Panc1 (cell line): ENCODE results near the gene GNLY. TPM values are rescaled to one million over a fixed set of nuclear protein-coding genes. Genes with fewer than 3 reads are reported as not detected.

Experiments
- ATAC-seq: fragments of 200-7000 bp; cut with Tn5 transposase; 2 replicates; pipeline ENCODE4 v1.9.1; 2020; ENCODE audit warnings: mild to moderate bottlenecking, moderate library complexity
- BruUV-seq: library from RNA; stranded (reverse); fragments of 400-500 nt; replicated peaks from 2 replicates; lab custom pipeline; 2021; lab: Mats Ljungman, UMichigan
- CTCF ChIA-PET: fragments of 300-600 bp; sonication (Branson Sonifier 250); formaldehyde crosslinking; loops from one replicate; lab custom pipeline; 2022; ENCODE audit warnings: antibody characterized with exemption; lab: Charles Lee
- POLR2A ChIA-PET: fragments of 300-600 bp; sonication (Branson Sonifier 250); formaldehyde crosslinking; loops from one replicate; lab custom pipeline; 2022; ENCODE audit warnings: antibody characterized with exemption; lab: Charles Lee
- DNase-seq: peaks from one replicate; pipeline ENCODE4 v3.0.0-alpha.2; 2010; ENCODE audit warnings: low read depth, low spot score
- H3K27ac ChIP-seq: 2 replicates; pipeline ENCODE4 v1.5.1; 2011; ENCODE audit warnings: mild to moderate bottlenecking, low read length, inconsistent platforms
- H3K27me3 ChIP-seq: fragments of 200-500 bp; sonication (Bioruptor generic); 2 replicates; pipeline ENCODE4 v1.6.0; 2014; ENCODE audit warnings: low read length, inconsistent platforms; ENCODE audit not compliant: control insufficient read depth, insufficient read depth
- H3K36me3 ChIP-seq: fragments of 200-500 bp; sonication (Bioruptor generic); 2 replicates; pipeline ENCODE4 v1.5.1; 2014; ENCODE audit warnings: inconsistent platforms, mild to moderate bottlenecking, low read length, moderate library complexity; ENCODE audit not compliant: control insufficient read depth, insufficient read depth
- H3K4me1 ChIP-seq: 2 replicates; pipeline ENCODE4 v1.5.1; 2011; ENCODE audit warnings: inconsistent platforms, mild to moderate bottlenecking, low read length, moderate library complexity; ENCODE audit not compliant: control insufficient read depth, insufficient read depth
- H3K4me3 ChIP-seq, 2 experiments: 2 replicates each; pipeline ENCODE4 v1.5.1; 2011 to 2012; ENCODE audit warnings: low read depth in 2 of 2, low read length in 2 of 2, mild to moderate bottlenecking in 2 of 2, inconsistent platforms in 1 of 2, moderate library complexity in 1 of 2
- H3K9me3 ChIP-seq: fragments of 200-500 bp; sonication (Bioruptor generic); 2 replicates; pipeline ENCODE4 v1.5.1; 2014; ENCODE audit warnings: low read depth, mild to moderate bottlenecking, inconsistent platforms, low read length, moderate library complexity; ENCODE audit not compliant: control insufficient read depth, insufficient read depth
- POLR2AphosphoS5 ChIP-seq: IDR thresholded peaks from 2 replicates; pipeline ENCODE4 v1.6.1; 2012; ENCODE audit warnings: mild to moderate bottlenecking, low read depth, low read length, moderate library complexity
- SIN3A ChIP-seq: IDR thresholded peaks from 2 replicates; pipeline ENCODE4 v1.6.1; 2012; ENCODE audit warnings: low read depth, mild to moderate bottlenecking, low read length, moderate library complexity, borderline replicate concordance; ENCODE audit not compliant: insufficient read depth
- TCF7L2 ChIP-seq: IDR thresholded peaks from 2 replicates; pipeline ENCODE4 v1.6.1; 2011; ENCODE audit warnings: mild to moderate bottlenecking, low read depth, low read length, inconsistent platforms
- in situ Hi-C: cut with HindIII; loops from 2 replicates; pipeline ENCODE4 v1.10.0; 2016; ENCODE audit warnings: low sequenced_read_pairs, low pct_unique_long_range_greater_than_20kb
- intact Hi-C: fragments of 100-400 bp; cut with micrococcal nuclease; formaldehyde crosslinking; loops from one replicate; pipeline ENCODE4 v1.10.0; 2022; ENCODE audit not compliant: unreplicated experiment
- total RNA-seq: library from RNA; stranded (reverse); gene quantifications from one replicate; pipeline ENCODE4 v1.2.1, GENCODE V29; 2021; ENCODE audit not compliant: unreplicated experiment
- TF ChIP-seq, protein P1 (sequence below), 2 experiments: IDR thresholded peaks; 2 replicates each; pipeline ENCODE4 v1.6.1; 2011 to 2012; ENCODE audit warnings: low read depth in 2 of 2, control low read depth in 1 of 2, low read length in 1 of 2, mild to moderate bottlenecking in 1 of 2, moderate library complexity in 1 of 2; ENCODE audit not compliant: insufficient read depth in 1 of 2
- TF ChIP-seq, protein P2 (sequence below): fragments of 450-650 bp; IDR thresholded peaks from 2 replicates; pipeline ENCODE4 v1.5.1; 2017; ENCODE audit warnings: mild to moderate bottlenecking

The GNLY gene
- total RNA-seq, 1 experiment from 2014 or later, result not detected

GRCh38 chr2:85722519-85722918 is 28.4 kb downstream of the GNLY start:
- POLR2A ChIA-PET, result no interaction called here
- CTCF ChIA-PET, result interaction anchor here (0.6 kb wide), 1 partner anchor 15 kb away, joined by 3 read pairs; no protein-coding TSS in a partner anchor
- intact Hi-C loops, result no loop called here

DNA sequence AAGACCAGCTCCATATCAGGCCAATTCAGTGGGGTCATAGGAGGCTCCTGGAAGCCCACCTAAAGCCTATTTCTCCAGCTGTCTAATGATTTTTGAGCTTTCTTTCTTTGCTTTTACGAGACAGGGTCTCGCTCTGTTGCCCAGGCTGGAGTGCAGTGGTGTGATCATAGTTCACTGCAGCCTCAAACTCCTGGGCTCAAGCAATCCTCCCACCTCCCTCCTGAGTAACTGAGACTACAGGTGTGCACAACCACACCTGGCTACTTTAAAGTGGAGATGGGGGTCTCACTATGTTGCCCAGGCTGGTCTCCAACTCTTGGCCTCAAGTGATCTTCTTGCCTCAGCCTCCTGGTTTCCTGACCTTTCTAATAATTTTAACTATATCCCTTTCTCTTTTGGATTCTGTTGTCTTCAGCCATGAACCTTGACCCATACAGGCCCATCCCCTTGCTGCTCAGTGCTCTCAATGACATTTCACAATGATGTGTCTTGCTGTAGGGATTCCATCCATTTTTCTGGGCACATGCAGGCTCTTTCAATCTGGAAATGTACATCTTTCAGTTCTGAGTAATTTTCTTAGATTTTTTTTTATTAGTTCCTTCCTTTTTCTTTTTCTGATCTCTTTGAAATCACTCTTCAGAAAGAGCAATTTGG is 29.7 kb downstream of the GNLY start:
- ChIA-PET CTCF (no interaction called here), POLR2A (no interaction called here)
- DNase-seq (no peak), ATAC-seq (no peak)
- in situ Hi-C loops, result no loop called here
- BruUV-seq, result no TSS peak
- Histone ChIP-seq H3K9me3 (no peaks in the 10 kb centered on the region), H3K36me3 (no peaks in the 10 kb centered on the region), H3K27ac (no peak overlapping the region), H3K4me3 (no peak overlapping the region), H3K4me1 (peaks cover 9% of the 10 kb centered on the region), H3K27me3 (no peaks in the 10 kb centered on the region)
- intact Hi-C loops, result no loop called here
- TF ChIP-seq, protein P1, sequence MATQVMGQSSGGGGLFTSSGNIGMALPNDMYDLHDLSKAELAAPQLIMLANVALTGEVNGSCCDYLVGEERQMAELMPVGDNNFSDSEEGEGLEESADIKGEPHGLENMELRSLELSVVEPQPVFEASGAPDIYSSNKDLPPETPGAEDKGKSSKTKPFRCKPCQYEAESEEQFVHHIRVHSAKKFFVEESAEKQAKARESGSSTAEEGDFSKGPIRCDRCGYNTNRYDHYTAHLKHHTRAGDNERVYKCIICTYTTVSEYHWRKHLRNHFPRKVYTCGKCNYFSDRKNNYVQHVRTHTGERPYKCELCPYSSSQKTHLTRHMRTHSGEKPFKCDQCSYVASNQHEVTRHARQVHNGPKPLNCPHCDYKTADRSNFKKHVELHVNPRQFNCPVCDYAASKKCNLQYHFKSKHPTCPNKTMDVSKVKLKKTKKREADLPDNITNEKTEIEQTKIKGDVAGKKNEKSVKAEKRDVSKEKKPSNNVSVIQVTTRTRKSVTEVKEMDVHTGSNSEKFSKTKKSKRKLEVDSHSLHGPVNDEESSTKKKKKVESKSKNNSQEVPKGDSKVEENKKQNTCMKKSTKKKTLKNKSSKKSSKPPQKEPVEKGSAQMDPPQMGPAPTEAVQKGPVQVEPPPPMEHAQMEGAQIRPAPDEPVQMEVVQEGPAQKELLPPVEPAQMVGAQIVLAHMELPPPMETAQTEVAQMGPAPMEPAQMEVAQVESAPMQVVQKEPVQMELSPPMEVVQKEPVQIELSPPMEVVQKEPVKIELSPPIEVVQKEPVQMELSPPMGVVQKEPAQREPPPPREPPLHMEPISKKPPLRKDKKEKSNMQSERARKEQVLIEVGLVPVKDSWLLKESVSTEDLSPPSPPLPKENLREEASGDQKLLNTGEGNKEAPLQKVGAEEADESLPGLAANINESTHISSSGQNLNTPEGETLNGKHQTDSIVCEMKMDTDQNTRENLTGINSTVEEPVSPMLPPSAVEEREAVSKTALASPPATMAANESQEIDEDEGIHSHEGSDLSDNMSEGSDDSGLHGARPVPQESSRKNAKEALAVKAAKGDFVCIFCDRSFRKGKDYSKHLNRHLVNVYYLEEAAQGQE (IDR thresholded peaks at IDR 0.05; ENCODE audit: insufficient read depth in 1 of 2, low read depth in 2 of 2, low read length in 1 of 2), result no peak
- TF ChIP-seq POLR2AphosphoS5, result no peak
- no peak for TF ChIP-seq SIN3A
- TF ChIP-seq TCF7L2, result no peak
- TF ChIP-seq, protein P2, sequence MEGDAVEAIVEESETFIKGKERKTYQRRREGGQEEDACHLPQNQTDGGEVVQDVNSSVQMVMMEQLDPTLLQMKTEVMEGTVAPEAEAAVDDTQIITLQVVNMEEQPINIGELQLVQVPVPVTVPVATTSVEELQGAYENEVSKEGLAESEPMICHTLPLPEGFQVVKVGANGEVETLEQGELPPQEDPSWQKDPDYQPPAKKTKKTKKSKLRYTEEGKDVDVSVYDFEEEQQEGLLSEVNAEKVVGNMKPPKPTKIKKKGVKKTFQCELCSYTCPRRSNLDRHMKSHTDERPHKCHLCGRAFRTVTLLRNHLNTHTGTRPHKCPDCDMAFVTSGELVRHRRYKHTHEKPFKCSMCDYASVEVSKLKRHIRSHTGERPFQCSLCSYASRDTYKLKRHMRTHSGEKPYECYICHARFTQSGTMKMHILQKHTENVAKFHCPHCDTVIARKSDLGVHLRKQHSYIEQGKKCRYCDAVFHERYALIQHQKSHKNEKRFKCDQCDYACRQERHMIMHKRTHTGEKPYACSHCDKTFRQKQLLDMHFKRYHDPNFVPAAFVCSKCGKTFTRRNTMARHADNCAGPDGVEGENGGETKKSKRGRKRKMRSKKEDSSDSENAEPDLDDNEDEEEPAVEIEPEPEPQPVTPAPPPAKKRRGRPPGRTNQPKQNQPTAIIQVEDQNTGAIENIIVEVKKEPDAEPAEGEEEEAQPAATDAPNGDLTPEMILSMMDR, result no peak

More at GRCh38 chr2:85722519-85722918, 28.4 kb downstream of the GNLY start:
- in situ Hi-C loops, result no loop called here
- Histone ChIP-seq H3K27me3 (no peaks in the 10 kb centered on the region), H3K4me3 (no peak overlapping the region), H3K4me1 (no peaks in the 10 kb centered on the region), H3K27ac (no peak overlapping the region), H3K9me3 (no peaks in the 10 kb centered on the region), H3K36me3 (no peaks in the 10 kb centered on the region)
- TF ChIP-seq TCF7L2, result no peak
- TF ChIP-seq, protein P2, result no peak
- no peak for DNase-seq
- no peak for ATAC-seq
- BruUV-seq, result no TSS peak
